Non-pigmented ciliary epithelial cell (primary cell): ENCODE data around the gene NUMA1.

ENCODE experiments used
- DNase-seq: peaks from one replicate; pipeline ENCODE4 v3.0.0-alpha.2; 2010; ENCODE audit warnings: low read depth

The NUMA1 gene

GRCh38 chr11:71955898-71956456, 124.4 kb downstream of the NUMA1 start:
- DNase-seq, result no peak
